Adrenal gland (tissue), 12 donors: ENCODE measurements around the gene TIGAR. TPM values are rescaled to one million over a fixed set of nuclear protein-coding genes. Genes with fewer than 3 reads are reported as not detected.

Experiments used
- DNase-seq, 7 donors: peaks; one replicate each; pipeline ENCODE4 v3.0.0-alpha.2; 2019 to 2020
- H3K27ac ChIP-seq, 5 donors: fragments of 200-600 bp; sonication (generic) in 4 of 5; 1 replicate in 3 of 5; 2 replicates in 2 of 5; pipeline versions ENCODE4 v1.5.1 to v1.8.0; 2016 to 2020; ENCODE audit warnings: mild to moderate bottlenecking in 1 of 5
- H3K27me3 ChIP-seq: fragments of 200-600 bp; 2 replicates; pipeline ENCODE4 v1.8.0; 2021
- H3K36me3 ChIP-seq, 2 donors: fragments of 200-600 bp; replicated peaks in 1 of 2; 1 replicate in 1 of 2; 2 replicates in 1 of 2; pipeline versions ENCODE4 v1.5.1 to v1.8.0; 2018 to 2022
- H3K4me1 ChIP-seq, 2 donors: fragments of 200-600 bp; replicated peaks in 1 of 2; 1 replicate in 1 of 2; 2 replicates in 1 of 2; pipeline versions ENCODE4 v1.5.1 to v1.8.0; 2018 to 2021
- H3K4me3 ChIP-seq, 4 donors: fragments of 200-600 bp; sonication (generic) in 3 of 4; one replicate each; pipeline ENCODE4 v1.5.1; 2016 to 2018
- H3K9me3 ChIP-seq, 3 donors: fragments of 200-600 bp; sonication (generic) in 1 of 3; replicated peaks in 1 of 3; 1 replicate in 2 of 3; 2 replicates in 1 of 3; pipeline versions ENCODE4 v1.5.1 to v1.8.0; 2016 to 2021
- CTCF ChIP-seq, 6 experiments: fragments of 450-650 bp in 4 of 6; fragments of 200-600 bp in 2 of 6; sonication (generic) in 1 of 6; IDR thresholded peaks; 1 replicate in 5 of 6; 2 replicates in 1 of 6; pipeline versions ENCODE4 v1.5.1 to v1.8.0; 2016 to 2021; ENCODE audit warnings: antibody characterized with exemption in 6 of 6, mild to moderate bottlenecking in 2 of 6, moderate library complexity in 1 of 6
- POLR2A ChIP-seq, 2 donors: fragments of 450-650 bp; IDR thresholded peaks; one replicate each; pipeline ENCODE4 v1.6.1; 2017; ENCODE audit warnings: antibody characterized with exemption in 2 of 2, mild to moderate bottlenecking in 2 of 2, moderate library complexity in 1 of 2
- WGBS, 4 donors: extraction: QIAGEN DNeasy Blood & Tissue Kit in 2 of 4; methylation state at CpG; one replicate each; pipeline versions ENCODE4 v1.1.5 to v1.1.7; 2013 to 2017; 5-methylcytosine and 5-hydroxymethylcytosine counted together
- intact Hi-C, 2 donors: fragments of 100-400 bp; cut with DNase I; formaldehyde crosslinking; loops; one replicate each; pipeline versions ENCODE4 v1.14.1 to v1.15.0; 2022 to 2023
- polyA plus RNA-seq, 3 donors: library from polyadenylated mRNA; stranded (reverse); fragments of 200-250 nt in 2 of 3; fragments of 350-450 nt in 1 of 3; fragmentation: Illumina TruSeq in 1 of 3; extraction: RNeasy Lipid Tissue Mini Kit (QIAGEN cat#74804) in 1 of 3; gene quantifications; one replicate each; pipeline ENCODE4 v1.2.3, GENCODE V29; 2013 to 2014
- total RNA-seq, 9 donors: library from RNA; depleted of rRNA in 4 of 9; stranded (reverse); fragments of >200 nt in 4 of 9; fragments of 120-200 nt in 1 of 9; fragmentation: NEBNext Ultra II Directional in 1 of 9; extraction: Animal tissue kit (Norgen Biotek cat#: 25700) in 1 of 9; gene quantifications; one replicate each; pipeline versions ENCODE4 v1.1.0 to v1.2.4, GENCODE V29; 2013 to 2023
- donor health status: healthy with polysubstance abuse.
- donor health status: Bipolar disorder and iron deficiency.
- donor health status: DM: yes; HTN: yes; CAD: no.
- donor health status: DM: no; HTN: no; CAD: no.
- donor health status: DM: no; HTN: no; CAD: no.
- donor health status: DM: yes; HTN: yes; CAD: no.

Gene TIGAR
- total and polyA plus RNA-seq, 12 donors, result 2.5 to 28.2 (median 9.5) TPM

GRCh38 chr12:4289998-4290790 is 30.8 kb upstream of the TIGAR start:
- H3K9me3 ChIP-seq, result no peaks in the 10 kb centered on the region
- no peaks in the 10 kb centered on the region for H3K27me3 ChIP-seq
- TF ChIP-seq CTCF (IDR thresholded peaks at IDR 0.05) (no peak), POLR2A (IDR thresholded peaks at IDR 0.05) (no peak)
- intact Hi-C loops, result loop anchor here in 1 of 2 donors (10.0 kb wide), 1 partner anchor 405 kb away; no protein-coding TSS in a partner anchor
- H3K36me3 ChIP-seq, result peaks cover 0 to 65% of the 10 kb centered on the region in 2 donors
- peaks cover 47 to 67% of the 10 kb centered on the region in 2 donors for H3K4me1 ChIP-seq
- peak overlapping the region in 3 of 5 donors; percentile 51 to 85 (median 75) for H3K27ac ChIP-seq
- H3K4me3 ChIP-seq, result no peak overlapping the region
- WGBS, 4 donors, result 85 to 87% (median 86%) methylated on average over 27 to 28 of the region's 28 CpGs
- no peak for DNase-seq

- TF ChIP-seq CTCF (IDR thresholded peaks at IDR 0.05), result no peak
- TF ChIP-seq POLR2A (IDR thresholded peaks at IDR 0.05), result no peak
- intact Hi-C loops, result no loop called here
- no peaks in the 10 kb centered on the region for H3K27me3 ChIP-seq
- DNase-seq, result peak in 1 of 7 donors; percentile 63
- peaks cover 0 to 59% of the 10 kb centered on the region in 2 donors for H3K36me3 ChIP-seq
- WGBS, 4 donors, result 67 to 80% (median 74%) methylated on average over 15 to 16 of the region's 16 CpGs
- no peak overlapping the region for H3K4me3 ChIP-seq
- peak overlapping the region in 1 of 5 donors; percentile 26 for H3K27ac ChIP-seq
- H3K9me3 ChIP-seq, result no peaks in the 10 kb centered on the region
- peaks cover 28 to 53% of the 10 kb centered on the region in 2 donors for H3K4me1 ChIP-seq
Measured at GRCh38 chr12:4292341-4293073, 28.5 kb upstream of the TIGAR start.

DNA sequence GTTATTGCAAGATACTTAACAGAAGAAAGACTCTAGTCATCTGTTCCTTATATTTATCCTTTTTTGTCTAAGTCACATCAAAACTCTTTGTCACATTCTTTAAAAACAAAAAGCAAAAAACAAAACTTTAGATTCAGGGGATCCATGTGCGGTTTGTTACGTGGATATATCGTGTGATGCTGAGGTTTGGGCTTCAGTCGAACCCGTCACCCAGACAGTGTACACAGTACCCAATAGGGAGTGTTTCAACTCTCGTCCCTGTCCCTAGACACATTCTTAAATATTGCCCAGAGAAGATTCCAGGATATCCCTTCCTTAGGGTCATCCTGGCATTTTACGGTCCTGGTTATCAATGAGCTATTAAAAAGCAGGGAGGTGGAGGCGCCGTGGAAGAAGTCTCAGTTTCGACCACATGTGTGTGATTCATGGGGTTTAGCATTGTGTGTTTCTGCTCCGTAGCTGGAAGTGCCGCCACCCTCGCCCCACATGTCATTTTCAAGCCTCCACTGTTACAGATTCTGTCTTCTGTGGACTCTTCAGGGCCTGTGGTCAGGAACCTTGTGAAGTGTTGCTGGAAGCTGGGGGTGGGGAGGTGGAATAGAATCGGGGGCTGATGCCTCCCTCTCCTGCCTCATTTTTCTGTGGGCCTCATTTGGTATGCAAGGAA is 27.6 kb upstream of the TIGAR start:
- Histone ChIP-seq H3K9me3 (no peaks in the 10 kb centered on the region), H3K36me3 (peaks cover 0 to 54% of the 10 kb centered on the region in 2 donors), H3K4me1 (peaks cover 19 to 43% of the 10 kb centered on the region in 2 donors), H3K27me3 (no peaks in the 10 kb centered on the region), H3K27ac (peak overlapping the region in 2 of 5 donors; percentile 17 to 32), H3K4me3 (no peak overlapping the region)
- DNase-seq, result no peak
- 71 to 86% (median 82%) methylated on average over 13 to 14 of the region's 14 CpGs for WGBS, 4 donors
- TF ChIP-seq CTCF (IDR thresholded peaks at IDR 0.05), result no peak
- TF ChIP-seq POLR2A (IDR thresholded peaks at IDR 0.05), result no peak
- intact Hi-C loops, result no loop called here
